ENCODE measurements around the gene NDUFS2. TPM values are rescaled to one million over a fixed set of nuclear protein-coding genes. Genes with fewer than 3 reads are reported as not detected.

The NDUFS2 gene
- total RNA-seq, 1 donor from 2014 or later, result 89.6 TPM

- H3K4me3 Mint-ChIP-seq, result peak within 1 kb of the TSS; percentile 100
- intact Hi-C loops (cut with micrococcal nuclease), result loop anchor here (1.0 to 2.0 kb wide), 2 partner anchors 11 to 19 kb away; partner anchors contain the start of genes PPOX and USP21
- peak within 1 kb of the TSS; percentile 100 for H3K27ac Mint-ChIP-seq
- no peaks in the 10 kb centered on the region for H3K27me3 Mint-ChIP-seq
- peaks cover 59% of the 10 kb centered on the region for H3K4me1 Mint-ChIP-seq
- H3K9me3 Mint-ChIP-seq, result no peaks in the 10 kb centered on the region
- peaks cover 42% of the 10 kb centered on the region for H3K36me3 Mint-ChIP-seq (ENCODE audit: low read depth)
- peak; percentile 99 for DNase-seq
Observed at GRCh38 chr1:161177112-161177935, 24.8 kb upstream of the NDUFS2 start, which contains the start of gene B4GALT3. TSS of gene B4GALT3 (minus strand) at chr1:161177507. CDS start at chr1:161176060, 1,447 bp downstream.

- Mint-ChIP-seq H3K4me3 (peak overlapping the region; percentile 100), H3K36me3 (ENCODE audit: low read depth) (peaks cover 37% of the 10 kb centered on the region), H3K4me1 (peaks cover 59% of the 10 kb centered on the region), H3K27me3 (no peaks in the 10 kb centered on the region), H3K27ac (peak overlapping the region; percentile 100), H3K9me3 (no peaks in the 10 kb centered on the region)
- intact Hi-C loops (cut with micrococcal nuclease), result loop anchor here (1.0 to 2.0 kb wide), 2 partner anchors 12 to 19 kb away; partner anchors contain the start of genes PPOX and USP21
- DNase-seq, result no peak
Observed at GRCh38 chr1:161177936-161178244, 24.3 kb upstream of the NDUFS2 start.

DNA sequence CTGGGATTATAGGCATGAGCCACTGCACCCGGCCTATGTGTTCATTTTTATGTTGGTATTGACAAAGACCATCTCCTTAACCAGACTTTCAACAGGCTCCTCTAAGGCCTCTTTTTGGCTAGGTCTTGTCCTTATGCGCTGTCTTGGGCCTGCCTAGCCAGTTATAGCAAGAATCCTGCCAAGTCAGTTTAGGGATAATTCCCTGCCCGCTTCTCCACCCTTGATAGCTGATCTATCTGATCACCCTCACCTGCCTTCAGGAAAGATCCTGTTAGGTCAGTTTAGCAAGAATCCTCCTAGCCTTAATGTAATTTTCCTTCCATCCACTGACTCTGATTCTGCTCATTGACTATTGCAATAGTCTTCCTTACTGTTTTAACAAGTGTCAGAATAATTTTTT is 22.5 kb upstream of the NDUFS2 start:
- no peak overlapping the region for H3K27ac Mint-ChIP-seq
- H3K4me1 Mint-ChIP-seq, result peaks cover 66% of the 10 kb centered on the region
- H3K36me3 Mint-ChIP-seq (ENCODE audit: low read depth), result peaks cover 22% of the 10 kb centered on the region
- no peak for DNase-seq
- no peaks in the 10 kb centered on the region for H3K9me3 Mint-ChIP-seq
- intact Hi-C loops (cut with micrococcal nuclease), result no loop called here
- no peaks in the 10 kb centered on the region for H3K27me3 Mint-ChIP-seq
- no peak overlapping the region for H3K4me3 Mint-ChIP-seq

GRCh38 chr1:161180639-161181038 is 21.5 kb upstream of the NDUFS2 start:
- Mint-ChIP-seq H3K27me3 (no peaks in the 10 kb centered on the region), H3K9me3 (no peaks in the 10 kb centered on the region), H3K36me3 (ENCODE audit: low read depth) (peaks cover 13% of the 10 kb centered on the region), H3K4me1 (peaks cover 65% of the 10 kb centered on the region), H3K4me3 (peak overlapping the region; percentile 25), H3K27ac (peak overlapping the region; percentile 74)
- intact Hi-C loops (cut with micrococcal nuclease), result no loop called here
- DNase-seq, result no peak

- Mint-ChIP-seq H3K9me3 (no peaks in the 10 kb centered on the region), H3K27me3 (no peaks in the 10 kb centered on the region), H3K4me1 (peaks cover 68% of the 10 kb centered on the region), H3K36me3 (ENCODE audit: low read depth) (peaks cover 3% of the 10 kb centered on the region), H3K4me3 (peak overlapping the region; percentile 51), H3K27ac (peak overlapping the region; percentile 96)
- peak; percentile 88 for DNase-seq
- intact Hi-C loops (cut with micrococcal nuclease), result loop anchor here (1.0 to 2.0 kb wide), 2 partner anchors 15 to 43 kb away; partner anchors contain the start of gene PPOX
Observed at GRCh38 chr1:161182214-161182613, 20.0 kb upstream of the NDUFS2 start.

DNA sequence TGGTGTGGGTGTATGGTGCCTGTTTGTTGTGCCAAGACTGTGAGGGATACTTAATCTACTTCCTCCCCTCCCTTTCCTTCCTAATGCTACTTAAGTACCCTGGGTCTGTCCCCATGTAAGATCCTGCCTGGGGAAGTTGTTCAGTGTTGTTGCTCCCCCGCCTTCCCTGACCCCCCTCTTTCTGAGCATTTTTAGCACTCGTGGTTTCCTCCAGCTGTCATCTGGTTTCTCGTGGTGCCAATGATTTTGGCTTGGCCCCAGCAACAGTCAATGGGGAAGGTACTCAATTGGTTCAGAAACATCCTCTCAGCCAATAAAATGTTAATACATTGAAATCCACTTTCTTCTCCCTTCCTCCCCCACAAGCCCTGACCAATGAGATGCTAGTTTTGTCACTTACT is 16.9 kb upstream of the NDUFS2 start:
- Mint-ChIP-seq H3K36me3 (ENCODE audit: low read depth) (peaks cover 2% of the 10 kb centered on the region), H3K9me3 (no peaks in the 10 kb centered on the region), H3K4me1 (peaks cover 69% of the 10 kb centered on the region), H3K27me3 (no peaks in the 10 kb centered on the region), H3K27ac (peak overlapping the region; percentile 96), H3K4me3 (peak overlapping the region; percentile 75)
- intact Hi-C loops (cut with micrococcal nuclease), result loop anchor here (2.0 kb wide), 1 partner anchor 18 kb away; the partner anchor contains the start of gene NDUFS2
- DNase-seq, result peak; percentile 94

GRCh38 chr1:161185732-161186311 is 16.3 kb upstream of the NDUFS2 start:
- H3K27ac Mint-ChIP-seq, result peak overlapping the region; percentile 96
- no peaks in the 10 kb centered on the region for H3K36me3 Mint-ChIP-seq (ENCODE audit: low read depth)
- intact Hi-C loops (cut with micrococcal nuclease), result loop anchor here (2.0 kb wide), 1 partner anchor 17 kb away; the partner anchor contains the start of gene NDUFS2
- no peaks in the 10 kb centered on the region for H3K9me3 Mint-ChIP-seq
- H3K4me3 Mint-ChIP-seq, result peak overlapping the region; percentile 75
- peaks cover 63% of the 10 kb centered on the region for H3K4me1 Mint-ChIP-seq
- no peaks in the 10 kb centered on the region for H3K27me3 Mint-ChIP-seq
- no peak for DNase-seq

DNA sequence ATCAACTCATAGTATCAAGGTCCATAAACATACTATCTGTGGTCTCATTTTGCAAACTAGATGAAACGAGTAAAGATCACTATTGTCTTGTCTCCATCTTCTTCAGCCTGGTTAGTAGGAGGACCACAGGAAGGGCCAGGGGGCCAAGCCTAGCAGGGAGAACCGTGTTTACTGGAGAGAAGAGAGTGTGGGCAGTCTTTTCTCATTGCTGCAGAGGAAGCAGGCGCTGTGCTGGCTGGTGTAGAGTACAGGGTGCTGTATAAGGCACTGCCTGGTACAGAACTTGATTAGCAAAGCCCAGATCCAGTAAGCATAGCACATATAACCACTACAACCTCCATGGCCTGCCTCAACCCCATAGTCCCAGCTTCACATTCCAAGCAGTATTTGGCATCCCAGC is 14.9 kb upstream of the NDUFS2 start:
- Mint-ChIP-seq H3K27ac (peak overlapping the region; percentile 96), H3K36me3 (ENCODE audit: low read depth) (no peaks in the 10 kb centered on the region), H3K4me3 (no peak overlapping the region), H3K9me3 (no peaks in the 10 kb centered on the region), H3K27me3 (no peaks in the 10 kb centered on the region), H3K4me1 (peaks cover 54% of the 10 kb centered on the region)
- DNase-seq, result no peak
- intact Hi-C loops (cut with micrococcal nuclease), result no loop called here

DNA sequence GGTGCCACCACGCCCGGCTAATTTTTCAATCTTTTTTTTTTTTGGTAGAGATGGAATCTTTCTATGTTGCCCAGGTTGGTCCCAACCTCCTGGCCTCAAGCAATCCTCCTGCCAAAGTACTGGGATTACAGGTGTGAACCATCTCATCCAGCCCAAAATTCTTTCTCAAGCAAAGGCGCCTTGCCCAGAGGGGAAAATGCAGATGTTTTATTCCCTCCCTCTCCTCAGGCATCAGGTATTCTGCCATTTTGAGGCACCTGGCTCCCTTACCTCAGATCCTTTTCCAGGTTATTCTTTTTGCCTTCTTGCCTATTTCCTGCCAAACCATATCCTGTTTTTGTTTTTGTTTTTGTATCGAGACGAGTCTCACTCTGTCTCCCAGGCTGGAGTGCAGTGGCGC is 13.8 kb upstream of the NDUFS2 start:
- no peak overlapping the region for H3K4me3 Mint-ChIP-seq
- no peaks in the 10 kb centered on the region for H3K36me3 Mint-ChIP-seq (ENCODE audit: low read depth)
- H3K4me1 Mint-ChIP-seq, result peaks cover 55% of the 10 kb centered on the region
- no peaks in the 10 kb centered on the region for H3K9me3 Mint-ChIP-seq
- H3K27ac Mint-ChIP-seq, result no peak overlapping the region
- intact Hi-C loops (cut with micrococcal nuclease), result no loop called here
- no peaks in the 10 kb centered on the region for H3K27me3 Mint-ChIP-seq
- no peak for DNase-seq

DNA sequence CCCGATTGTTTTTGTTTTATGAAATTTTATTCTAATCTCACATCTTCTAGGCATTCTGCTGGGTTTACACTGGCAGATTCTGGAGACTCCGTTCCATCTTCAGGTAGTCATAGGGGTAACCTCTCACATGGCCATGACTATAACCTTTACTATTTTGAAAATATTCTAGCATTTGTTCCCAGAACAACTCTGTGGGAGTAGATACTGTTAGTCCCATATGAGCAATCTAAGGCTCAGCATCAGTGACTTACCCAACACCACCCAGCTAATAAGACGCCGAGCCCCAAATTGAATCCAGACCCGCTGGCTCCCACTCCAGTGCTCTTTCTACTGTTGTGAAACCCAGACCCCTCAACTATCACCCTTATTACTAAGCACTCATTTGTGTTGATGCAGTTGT is 13.1 kb upstream of the NDUFS2 start:
- DNase-seq, result no peak
- Mint-ChIP-seq H3K4me1 (peaks cover 50% of the 10 kb centered on the region), H3K36me3 (ENCODE audit: low read depth) (no peaks in the 10 kb centered on the region), H3K27ac (no peak overlapping the region), H3K27me3 (no peaks in the 10 kb centered on the region), H3K4me3 (no peak overlapping the region), H3K9me3 (no peaks in the 10 kb centered on the region)
- intact Hi-C loops (cut with micrococcal nuclease), result no loop called here

DNA sequence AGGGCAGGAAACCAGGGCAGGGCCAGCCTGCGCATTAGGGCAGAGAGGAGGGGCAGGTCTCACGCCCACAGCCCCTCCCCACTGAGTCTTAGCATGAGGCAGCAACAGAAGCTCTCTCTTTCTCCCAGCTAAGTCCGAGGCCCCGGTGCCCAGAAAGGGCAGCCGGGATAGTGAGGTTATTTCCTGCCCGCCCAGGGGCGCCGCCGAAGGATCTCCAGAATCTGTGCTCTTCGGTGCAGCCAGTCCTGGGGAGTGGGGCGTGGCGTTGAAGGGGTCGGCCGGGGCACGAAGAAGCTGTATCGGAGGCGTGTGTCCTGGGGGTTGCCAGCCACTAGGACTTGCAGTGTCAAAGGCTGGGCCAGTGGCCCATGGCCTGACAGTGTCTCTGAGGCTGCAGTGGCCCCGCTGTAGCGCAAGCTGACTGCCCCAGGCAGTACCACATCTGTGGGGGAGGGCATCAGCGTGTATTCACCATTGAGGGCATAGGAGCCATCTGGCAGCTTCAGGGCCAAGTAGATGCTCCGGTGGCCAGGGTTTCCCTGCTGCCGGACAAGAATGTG is 11.1 kb upstream of the NDUFS2 start:
- H3K9me3 Mint-ChIP-seq, result no peaks in the 10 kb centered on the region
- no peak for DNase-seq
- intact Hi-C loops (cut with micrococcal nuclease), result no loop called here
- H3K36me3 Mint-ChIP-seq (ENCODE audit: low read depth), result no peaks in the 10 kb centered on the region
- peaks cover 44% of the 10 kb centered on the region for H3K4me1 Mint-ChIP-seq
- no peak overlapping the region for H3K4me3 Mint-ChIP-seq
- no peaks in the 10 kb centered on the region for H3K27me3 Mint-ChIP-seq
- H3K27ac Mint-ChIP-seq, result no peak overlapping the region

DNA sequence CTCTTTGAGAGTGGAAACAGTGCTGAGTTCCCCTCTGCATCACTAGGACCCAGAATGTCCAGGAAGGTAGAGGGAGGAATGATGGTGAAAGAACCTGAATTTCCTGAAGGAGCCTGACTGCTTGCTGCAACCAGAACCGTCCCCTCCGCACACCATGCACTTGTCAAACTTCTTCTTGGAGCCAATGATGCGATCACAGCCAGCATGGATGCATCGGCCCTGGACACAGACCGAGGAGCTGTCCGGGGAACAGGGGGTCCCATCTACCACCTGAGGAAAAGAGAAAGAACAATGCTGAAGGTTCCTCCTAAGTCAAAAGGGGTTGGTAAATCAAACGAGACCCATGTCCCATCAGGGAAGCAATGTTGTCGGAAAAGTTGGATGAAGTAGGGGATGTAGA is 10.2 kb upstream of the NDUFS2 start:
- H3K27ac Mint-ChIP-seq, result peak overlapping the region; percentile 32
- no peaks in the 10 kb centered on the region for H3K9me3 Mint-ChIP-seq
- no peaks in the 10 kb centered on the region for H3K36me3 Mint-ChIP-seq (ENCODE audit: low read depth)
- H3K4me1 Mint-ChIP-seq, result peaks cover 36% of the 10 kb centered on the region
- no peak for DNase-seq
- intact Hi-C loops (cut with micrococcal nuclease), result loop anchor here (1.0 kb wide), 1 partner anchor 190 kb away; no protein-coding TSS in a partner anchor
- no peak overlapping the region for H3K4me3 Mint-ChIP-seq
- H3K27me3 Mint-ChIP-seq, result no peaks in the 10 kb centered on the region

DNA sequence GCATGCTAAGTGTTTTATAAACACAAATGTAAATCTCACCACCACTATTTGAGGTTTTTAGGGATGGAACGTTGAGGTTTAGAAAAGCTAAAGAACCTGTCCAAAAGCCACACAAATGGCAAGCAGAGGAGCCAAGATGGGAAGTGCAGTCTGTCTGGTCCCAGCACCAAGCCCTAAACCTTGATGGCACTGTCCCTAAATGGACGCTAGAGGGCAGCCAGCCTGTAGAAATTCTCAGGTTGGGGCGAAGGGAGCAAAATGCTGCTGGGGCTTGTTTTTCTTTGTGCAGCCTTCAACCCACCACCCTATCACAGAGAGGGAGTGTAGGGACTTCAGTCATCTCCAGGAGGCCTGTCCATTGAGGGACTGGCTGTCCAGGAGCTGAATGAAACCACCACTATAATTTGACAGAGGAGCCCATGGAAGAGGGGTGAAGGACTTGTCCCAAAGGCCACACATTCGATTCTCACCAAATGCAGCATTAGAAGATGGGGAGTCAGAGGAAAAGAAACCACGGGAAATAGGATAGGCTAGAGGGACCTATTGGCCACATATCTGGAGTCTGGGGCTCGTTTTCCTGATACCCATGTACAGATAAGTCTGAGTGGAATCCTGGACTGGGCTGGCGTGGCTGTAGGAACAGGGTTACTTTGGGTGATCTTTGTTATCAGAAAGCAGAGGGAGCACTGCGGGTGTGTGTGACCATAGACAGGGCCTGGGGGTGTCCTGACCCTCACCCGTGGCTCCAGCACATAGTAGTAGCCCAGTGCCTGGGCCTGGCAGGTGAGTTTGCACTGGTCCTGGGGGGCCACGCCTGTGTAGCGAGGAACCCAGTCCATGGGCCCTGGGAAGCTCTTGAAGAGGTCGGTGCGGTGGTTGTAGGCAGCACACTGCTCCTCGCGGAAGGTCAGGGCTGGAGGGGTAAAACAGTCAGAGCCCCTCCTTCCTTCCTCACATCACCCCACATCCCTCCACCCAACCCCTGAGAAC is 9.4 kb upstream of the NDUFS2 start:
- intact Hi-C loops (cut with micrococcal nuclease), result loop anchor here (1.0 kb wide), 1 partner anchor 190 kb away; no protein-coding TSS in a partner anchor
- Mint-ChIP-seq H3K36me3 (ENCODE audit: low read depth) (no peaks in the 10 kb centered on the region), H3K9me3 (no peaks in the 10 kb centered on the region), H3K27me3 (no peaks in the 10 kb centered on the region), H3K4me1 (peaks cover 31% of the 10 kb centered on the region), H3K4me3 (no peak overlapping the region), H3K27ac (peak overlapping the region; percentile 87)
- DNase-seq, result peak; percentile 92
